ENCODE measurements around the gene CD22. TPM values are rescaled to one million over a fixed set of nuclear protein-coding genes. Genes with fewer than 3 reads are reported as not detected.

Gene CD22
- total and polyA plus RNA-seq, 2 of the 4 experiments (the other 2 are of a cell fraction) = 0.18 to 0.22 TPM

GRCh38 chr19:35355791-35356460 lies 26.9 kb downstream of the CD22 start:
- CTCF ChIA-PET = interaction anchor here (0.9 kb wide), 1 partner anchor 139 kb away, joined by 3 read pairs; no protein-coding TSS in a partner anchor
- dilution Hi-C loops (cut with HindIII; ENCODE audit: low sequenced_read_pairs, unreplicated experiment) = no loop called here
- no TSS peak for BruUV-seq (replicated peaks)

More at GRCh38 chr19:35355791-35356460, 26.9 kb downstream of the CD22 start:
- H3K14ac ChIP-seq (replicated peaks; ENCODE audit: low read depth, low read length) = no peak overlapping the region
- no peak overlapping the region for H2AFZ ChIP-seq (replicated peaks; ENCODE audit: low read length, poor library complexity)
- H3K4me2 ChIP-seq (ENCODE audit: low read depth, low read length) = no peak overlapping the region
- no peak overlapping the region for H2AK9ac ChIP-seq (replicated peaks; ENCODE audit: low read depth, low read length, poor library complexity)
- H2BK120ac ChIP-seq (ENCODE audit: low read depth, low read length) = no peak overlapping the region
- no peak overlapping the region for H3K4me3 ChIP-seq (ENCODE audit: insufficient read depth, low read depth, low read length)
- in situ Hi-C loops (cut with MboI; ENCODE audit: low sequenced_read_pairs) = no loop called here
- H3K9me1 ChIP-seq (ENCODE audit: insufficient read depth, low read length) = no peaks in the 10 kb centered on the region
- H2AK5ac ChIP-seq (ENCODE audit: low read depth, low read length) = no peak overlapping the region
- POLR2A ChIA-PET (ENCODE audit: unreplicated experiment) = no interaction called here
- no peak overlapping the region for H3K9ac ChIP-seq (ENCODE audit: low read depth, low read length)
- no peak overlapping the region for H4K8ac ChIP-seq (ENCODE audit: low read depth in 2 of 2, low read length in 2 of 2)
- intact Hi-C loops (cut with micrococcal nuclease) = loop anchor here (10.0 kb wide), 1 partner anchor 109 kb away; no protein-coding TSS in a partner anchor
- H3K4ac ChIP-seq (ENCODE audit: low read depth, low read length) = no peak overlapping the region
- no peak overlapping the region for H2BK15ac ChIP-seq (ENCODE audit: low read depth, low read length)
- H2BK20ac ChIP-seq (ENCODE audit: low read depth, low read length) = no peak overlapping the region
- H3K4me1 ChIP-seq (ENCODE audit: control insufficient read depth, insufficient read depth, low read length) = no peaks in the 10 kb centered on the region
- no peak overlapping the region for H3K18ac ChIP-seq (ENCODE audit: low read depth, low read length)
- no peak overlapping the region for H4K5ac ChIP-seq (ENCODE audit: low read depth, low read length)
- 0% methylated on average over 1 of the region's 6 CpGs; no CpG with 5 or more reads in 1 of the 2 experiments for WGBS, 2 experiments (ENCODE audit: extremely low coverage in 2 of 2, insufficient read length in 1 of 2)
- peaks cover 5% of the 10 kb centered on the region for H3K27me3 ChIP-seq (ENCODE audit: control insufficient read depth, insufficient read depth, low read length)
- H2BK5ac ChIP-seq (ENCODE audit: low read depth, low read length, poor library complexity, severe bottlenecking) = no peak overlapping the region
- no peaks in the 10 kb centered on the region for H4K20me1 ChIP-seq (ENCODE audit: insufficient read depth, low read length)
- no peaks in the 10 kb centered on the region for H3K79me1 ChIP-seq (ENCODE audit: low read depth in 1 of 2, low read length in 2 of 2)
- no peak overlapping the region for H4K91ac ChIP-seq (ENCODE audit: insufficient read depth, low read depth, low read length)
- no peak overlapping the region for H3K56ac ChIP-seq (ENCODE audit: extremely low read depth, insufficient read depth, low read length)
- H3K9me3 ChIP-seq (ENCODE audit: control insufficient read depth, insufficient read depth, low read length) = no peaks in the 10 kb centered on the region
- DNase-seq (no peak), ATAC-seq (ENCODE audit: low read depth) (no peak)
- H3K27ac ChIP-seq (ENCODE audit: insufficient read depth, low read length) = no peak overlapping the region
- TF ChIP-seq MAZ (IDR thresholded peaks at IDR 0.05; ENCODE audit: borderline replicate concordance, low read depth, low read length) = no peak
- no peak for TF ChIP-seq MXI1 (IDR thresholded peaks at IDR 0.05; ENCODE audit: borderline replicate concordance, low read depth, low read length)
- no peak for TF ChIP-seq CHD1 (IDR thresholded peaks at IDR 0.05; ENCODE audit: low read depth, low read length)
- TF ChIP-seq NFE2L2 (IDR thresholded peaks at IDR 0.05; ENCODE audit: low read depth, low read length) = no peak
- no peak for TF ChIP-seq USF2 (IDR thresholded peaks at IDR 0.05; ENCODE audit: low read depth, low read length)
- no peak for TF ChIP-seq ELK1 (IDR thresholded peaks at IDR 0.05; ENCODE audit: borderline replicate concordance, low read depth, low read length)
- TF ChIP-seq POLR2A (IDR thresholded peaks at IDR 0.05; ENCODE audit: low read depth, low read length) = no peak
- no peaks in the 10 kb centered on the region for H3K36me3 ChIP-seq (ENCODE audit: control insufficient read depth, insufficient read depth, low read length)
- no peak overlapping the region for H3K23ac ChIP-seq (ENCODE audit: low read depth, low read length)

Measured in IMR-90 (cell line).